Fibroblast of skin of left quadriceps (primary cell): Measurements from ENCODE around the gene EHMT1.
"Not testable (repeated sequence)": the region's sequence is repeated elsewhere in the genome, so short reads cannot be mapped to it uniquely, and the experiment has no call there.

Experiments
- DNase-seq, 2 experiments: peaks; one replicate each; pipeline ENCODE4 v3.0.0-alpha.2; 2013; ENCODE audit warnings: low read depth in 2 of 2

The EHMT1 gene

GRCh38 chr9:137615387-137615871, 3.4 kb upstream of the EHMT1 start:
- no peak for DNase-seq

- DNase-seq = no peak
These were observed 639 bp downstream of the EHMT1 start for GRCh38 chr9:137619240-137620047.

DNA sequence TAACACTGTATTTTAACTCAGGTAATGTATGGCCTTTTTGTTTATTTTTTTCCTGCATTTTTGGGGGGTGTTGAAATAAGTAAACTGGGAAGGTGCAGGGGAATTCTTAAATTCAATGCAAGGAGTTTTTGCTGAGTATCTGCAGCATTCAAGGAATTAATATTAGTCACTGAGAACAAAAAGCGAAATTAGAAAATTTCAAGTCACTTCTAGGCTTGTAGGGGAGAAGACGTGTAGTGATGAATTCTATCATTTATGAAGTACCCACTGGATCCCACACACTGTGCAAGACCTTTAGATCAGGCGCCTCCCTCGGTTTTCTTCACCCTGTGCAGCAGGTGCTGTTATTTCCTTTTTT, 1.2 kb downstream of the EHMT1 start:
- DNase-seq = no peak

DNA sequence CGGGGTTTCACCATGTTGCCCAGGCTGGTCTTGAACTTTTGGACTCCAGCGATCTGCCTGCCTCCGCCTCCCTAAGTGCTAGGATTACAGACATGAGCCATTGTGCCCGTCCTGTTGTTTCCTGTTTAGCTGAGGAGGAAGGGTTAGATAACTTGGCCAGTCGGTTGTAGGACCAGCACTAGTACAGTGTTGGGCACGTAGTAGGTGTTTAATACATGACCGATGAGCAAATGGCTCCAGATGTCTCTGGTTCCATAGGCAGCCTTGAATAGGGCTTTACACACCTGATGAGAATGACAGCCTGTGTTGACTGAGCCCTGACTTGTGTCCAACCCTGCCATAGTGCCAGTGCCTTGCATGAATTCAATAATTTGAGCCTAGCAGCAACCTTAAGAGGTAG, 1.8 kb downstream of the EHMT1 start:
- no peak for DNase-seq

DNA sequence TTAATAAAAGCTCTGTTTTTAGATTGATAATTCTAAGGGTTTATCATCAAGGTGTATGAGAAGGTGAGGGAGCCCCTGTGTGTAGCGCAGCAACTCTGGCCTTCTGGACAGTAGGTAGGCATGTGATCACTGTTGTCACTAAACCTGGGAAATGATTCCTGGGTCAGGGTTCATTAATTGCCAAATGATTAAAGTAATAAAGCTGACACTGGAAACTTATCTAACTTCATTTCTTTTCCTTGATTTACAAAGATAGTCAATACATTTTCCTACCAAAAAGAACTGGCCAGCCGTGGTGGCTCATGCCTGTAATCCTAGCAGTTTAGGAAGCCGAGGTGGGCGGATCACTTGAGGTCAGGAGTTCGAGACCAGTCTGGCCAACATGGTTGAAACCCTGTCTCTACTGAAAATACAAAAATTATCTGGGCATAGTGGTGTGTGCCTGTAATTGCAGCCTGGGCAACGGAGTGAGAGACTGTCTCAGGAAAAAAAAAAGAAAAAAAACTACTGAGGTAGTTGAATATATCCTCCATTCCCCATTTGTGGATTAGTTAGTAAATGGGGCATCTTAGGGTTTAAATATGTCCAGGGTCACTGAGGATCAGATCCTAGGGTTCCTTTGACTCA, 2.4 kb downstream of the EHMT1 start:
- DNase-seq = no peak

GRCh38 chr9:137622211-137622610, 3.4 kb downstream of the EHMT1 start:
- not testable (repeated sequence) for DNase-seq

GRCh38 chr9:137626464-137626863, 7.7 kb downstream of the EHMT1 start:
- DNase-seq = no peak

- not testable (repeated sequence) for DNase-seq
These were observed 8.6 kb downstream of the EHMT1 start for GRCh38 chr9:137627406-137627805.

DNA sequence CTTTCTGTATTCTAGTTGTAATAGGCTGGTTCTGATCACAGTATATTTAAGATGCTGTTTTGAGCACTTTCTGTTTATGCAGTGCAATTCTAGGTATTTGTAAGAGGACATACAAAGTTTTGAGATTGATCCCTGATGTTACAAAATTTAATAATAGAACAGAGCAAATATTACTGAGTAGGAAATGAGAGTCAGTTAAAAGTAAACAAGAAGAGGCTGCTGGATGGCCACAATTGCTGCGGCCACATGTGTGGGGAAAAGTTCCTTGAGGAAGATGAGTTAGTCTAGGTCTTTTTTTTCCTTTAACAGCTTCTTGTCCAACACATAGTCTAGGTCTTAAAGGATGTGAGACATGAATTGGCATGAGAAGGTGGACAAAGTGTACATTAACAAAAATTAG, 11.3 kb downstream of the EHMT1 start:
- no peak for DNase-seq

DNA sequence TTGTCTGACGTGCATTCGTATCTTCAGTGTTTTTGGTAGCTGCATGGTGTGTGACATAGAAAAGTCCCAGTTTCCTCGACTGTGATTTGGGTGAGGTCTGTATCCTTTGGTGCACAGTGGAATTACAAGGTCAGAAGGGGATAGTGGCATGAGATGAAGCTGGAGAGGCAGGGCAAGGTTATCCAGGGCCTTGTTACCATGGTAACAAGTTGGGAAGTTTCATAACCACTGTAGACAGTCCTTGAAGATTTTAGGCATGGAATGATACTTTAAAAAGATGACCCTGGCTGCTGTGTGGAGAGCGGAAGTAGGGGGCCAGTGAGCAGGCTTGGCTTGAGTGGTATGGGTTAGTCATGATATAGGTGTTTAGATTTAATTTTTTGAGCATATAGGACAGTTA, 11.9 kb downstream of the EHMT1 start:
- no peak for DNase-seq

GRCh38 chr9:137631345-137632229, 12.8 kb downstream of the EHMT1 start:
- no peak for DNase-seq

DNA sequence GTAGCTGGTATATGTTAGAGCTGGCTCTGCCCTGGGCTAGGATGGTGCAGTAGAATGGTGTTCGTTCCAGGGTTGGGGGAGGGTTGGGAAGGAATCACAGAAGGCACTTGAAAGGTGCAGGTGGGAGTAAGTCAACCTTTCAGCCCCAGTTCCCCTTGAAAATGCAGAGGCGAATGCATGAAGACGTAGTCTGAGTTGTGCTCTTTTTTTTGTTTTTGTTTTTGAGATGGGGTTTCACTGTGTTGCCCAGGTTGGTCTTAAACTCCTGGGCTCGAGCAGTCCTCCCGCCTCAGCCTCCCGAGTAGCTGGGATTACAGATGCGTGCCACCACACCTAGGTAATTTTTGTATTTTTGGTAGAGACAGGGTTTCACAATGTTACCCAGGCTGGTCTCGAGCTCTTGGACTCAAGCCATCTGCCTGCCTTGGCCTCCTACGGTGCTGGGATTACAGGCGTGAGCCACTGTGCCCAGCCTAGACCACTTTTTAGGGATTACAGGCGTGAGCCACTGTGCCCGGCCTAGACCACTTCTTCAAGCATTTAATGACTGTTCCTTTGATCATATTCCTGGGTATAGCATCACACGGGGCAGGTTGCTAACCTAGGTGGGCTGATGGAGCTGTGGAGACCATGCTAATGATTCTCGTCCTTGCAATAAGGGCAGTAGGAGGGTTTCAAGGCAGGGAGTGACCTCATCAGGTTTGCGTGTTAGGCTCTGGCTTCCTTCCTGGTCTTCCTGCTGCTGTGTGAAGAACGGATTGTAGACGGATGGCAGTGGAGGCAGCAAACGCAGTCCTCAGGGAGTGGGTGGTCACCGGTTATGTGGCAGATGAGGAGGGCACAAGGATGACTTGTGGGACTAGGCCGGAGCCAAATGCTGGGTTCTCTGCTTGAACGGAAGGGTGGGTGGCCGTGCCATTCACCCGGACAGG, 13.7 kb downstream of the EHMT1 start:
- DNase-seq = no peak

DNA sequence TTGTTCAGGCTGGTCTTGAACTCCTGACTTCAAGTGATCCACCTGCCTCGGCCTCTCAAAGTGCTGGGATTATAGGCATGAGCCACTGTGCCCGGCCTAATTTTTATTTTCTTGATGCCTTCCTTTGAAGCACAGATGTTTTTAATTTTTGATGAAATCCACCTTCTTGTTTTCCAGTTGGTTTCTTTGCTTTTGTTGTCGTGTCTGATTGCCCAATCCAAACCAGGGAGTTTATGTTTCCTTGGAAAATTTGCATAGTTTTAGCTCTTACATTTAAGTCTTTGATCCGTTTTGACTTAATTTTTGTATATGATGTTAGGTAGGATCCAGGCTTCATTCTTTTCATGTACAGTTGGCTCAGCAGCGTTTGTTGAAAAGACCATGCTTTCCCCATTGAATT, 15.2 kb downstream of the EHMT1 start:
- no peak for DNase-seq

GRCh38 chr9:137638680-137639079, 19.9 kb downstream of the EHMT1 start:
- DNase-seq = no peak

DNA sequence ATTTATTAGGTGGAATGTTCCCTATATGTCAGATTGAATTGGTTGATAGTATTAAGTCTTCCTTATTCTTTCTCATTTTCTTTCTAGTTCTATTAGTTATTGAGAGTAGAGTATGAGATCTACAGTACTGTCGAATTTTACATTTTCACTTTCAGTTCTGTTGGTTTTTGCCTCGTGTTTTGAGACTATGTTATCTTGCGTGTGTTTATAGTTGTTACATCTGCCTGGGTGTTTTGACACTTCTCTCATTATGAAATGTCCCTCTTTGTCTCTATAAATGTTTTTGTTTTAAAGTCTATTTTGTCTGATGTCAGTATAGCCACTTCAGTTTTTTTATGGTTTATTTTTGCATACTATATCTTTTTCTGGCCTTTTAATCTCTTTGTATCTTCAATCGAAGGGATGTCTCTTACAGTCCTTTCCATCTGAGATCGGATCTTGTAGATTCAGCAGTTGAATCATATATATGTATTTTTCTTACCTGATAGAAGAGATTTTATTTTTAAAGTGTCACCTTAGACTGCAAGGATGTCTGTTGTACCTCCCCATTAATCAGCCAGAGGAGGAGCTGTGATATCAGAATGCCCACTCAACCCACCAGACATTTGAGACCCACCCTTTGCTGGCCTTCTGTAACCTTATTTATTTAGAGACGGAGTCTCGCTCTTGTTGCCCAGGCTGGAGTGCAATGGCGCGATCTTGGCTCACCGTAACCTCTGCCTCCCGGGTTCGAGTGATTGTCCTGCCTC, 20.7 kb downstream of the EHMT1 start:
- no peak for DNase-seq

DNA sequence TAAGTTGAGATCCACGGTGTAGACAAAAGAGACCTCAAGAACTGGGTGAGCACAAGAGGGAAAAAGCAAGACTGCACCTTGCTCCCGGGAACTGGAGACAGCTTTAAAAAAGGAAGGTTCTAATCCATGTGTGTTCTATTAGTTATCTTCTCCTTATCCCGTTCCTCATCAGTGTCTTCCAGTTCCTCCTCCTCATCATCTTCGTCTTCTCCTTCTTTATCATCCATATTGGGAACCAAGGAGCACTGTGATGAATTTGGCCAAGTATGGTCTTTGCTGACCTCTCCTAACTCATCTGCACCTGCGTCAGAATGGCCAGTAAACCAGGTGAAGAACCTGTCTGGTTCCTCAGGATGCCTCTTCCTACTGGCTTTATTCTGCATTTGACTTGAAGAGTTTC, 22.1 kb downstream of the EHMT1 start:
- DNase-seq = no peak

DNA sequence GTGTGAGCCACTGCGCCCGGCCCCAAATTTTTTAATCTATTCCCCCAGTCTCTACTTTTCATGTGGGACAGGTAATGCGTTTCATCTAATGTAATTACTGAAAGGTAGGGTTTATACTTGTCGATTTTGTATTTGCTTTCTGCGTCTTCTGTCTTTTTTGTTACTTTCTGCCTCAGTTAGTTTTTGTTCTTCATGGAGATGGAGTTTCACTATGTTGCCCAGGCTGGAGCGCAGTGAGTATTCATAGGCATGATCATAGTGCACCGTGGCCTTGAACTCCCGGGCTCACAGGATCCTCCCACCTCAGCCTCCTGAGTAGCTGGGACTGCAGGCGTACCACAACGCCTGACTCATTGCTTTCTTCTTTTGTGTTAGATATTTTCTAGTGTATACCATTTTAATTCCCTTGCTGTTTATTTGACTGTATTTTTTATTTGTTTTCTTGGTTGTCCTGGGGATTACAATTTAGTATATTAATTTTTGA, 23.4 kb downstream of the EHMT1 start:
- no peak for DNase-seq

DNA sequence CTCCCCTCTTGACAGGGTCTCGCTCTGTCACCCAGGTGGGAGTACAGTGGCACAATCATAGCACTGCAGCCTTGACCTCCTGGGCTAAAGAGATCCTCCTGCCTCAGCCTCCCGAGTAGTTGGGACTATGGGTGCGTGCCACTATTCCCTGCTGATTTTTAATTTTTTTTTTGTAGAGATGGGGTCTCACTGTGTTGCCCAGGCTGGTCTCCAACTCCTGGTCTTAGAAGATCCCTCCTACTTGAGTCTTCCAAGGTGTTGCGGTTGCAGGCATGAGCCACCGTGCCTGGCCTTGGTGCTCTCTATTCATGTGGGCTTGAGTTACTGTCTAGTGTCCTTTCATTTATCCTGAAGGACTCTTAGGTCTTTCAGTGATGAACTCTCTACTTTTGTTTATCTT, 24.1 kb downstream of the EHMT1 start:
- no peak for DNase-seq

DNA sequence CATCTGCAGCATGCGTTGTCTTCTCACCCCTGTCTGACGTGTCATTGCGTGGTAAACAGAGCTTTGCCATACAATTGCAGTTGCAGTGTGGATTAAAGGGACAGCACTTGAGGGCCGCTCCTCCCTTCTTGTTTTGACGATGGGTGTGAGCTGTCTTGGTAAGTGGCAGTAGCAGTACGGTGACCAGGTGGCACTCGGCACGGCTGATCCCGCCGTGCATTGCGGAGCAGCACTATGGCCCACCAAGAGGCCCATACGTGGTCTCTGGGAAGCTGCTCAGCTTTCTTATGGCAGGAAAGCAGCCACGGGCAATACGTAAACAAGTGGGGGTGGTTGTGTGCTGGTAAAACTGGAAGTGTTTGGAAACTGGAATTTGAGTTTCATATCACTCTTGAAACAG, 25.1 kb downstream of the EHMT1 start:
- no peak for DNase-seq

DNA sequence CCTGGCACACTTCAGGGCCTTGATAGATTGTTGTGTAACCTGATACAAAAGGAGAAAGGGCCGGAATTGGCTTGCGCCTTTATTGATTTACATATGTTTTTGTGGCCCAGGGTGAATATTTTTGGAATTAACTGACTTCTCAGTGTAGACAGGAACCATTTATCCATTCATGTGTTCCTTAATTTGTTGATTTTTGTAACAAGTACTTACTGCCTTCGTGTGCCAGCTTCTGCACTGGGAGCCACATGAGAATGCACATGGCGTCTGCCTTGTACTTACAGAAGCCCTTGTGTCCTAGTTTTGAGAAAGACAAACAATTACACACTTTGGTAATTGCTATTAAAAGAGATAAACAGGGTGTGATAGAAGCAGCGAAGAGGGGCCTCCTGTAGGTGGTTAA, 26.4 kb downstream of the EHMT1 start:
- DNase-seq = no peak
